C4-2B (cell line): ENCODE results near the gene UPF2.

Experiments used
- CTCF ChIP-seq: fragments of 450-650 bp; conservative IDR thresholded peaks from 2 replicates; pipeline ENCODE4 v1.5.1; 2017; ENCODE audit warnings: mild to moderate bottlenecking
- ZFX ChIP-seq: fragments of 450-650 bp; IDR thresholded peaks from 2 replicates; pipeline ENCODE4 v1.6.1; 2017

- no peak; the same call in 1 of the 2 replicates for TF ChIP-seq CTCF
- peak; percentile 23; the same call in 1 of the 2 replicates for TF ChIP-seq ZFX
These were observed 26.1 kb upstream of the UPF2 start, which contains the start of gene DHTKD1 for GRCh38 chr10:12068449-12069269.
